ENCODE data around the gene PTPN22.

PTPN22 gene

DNA sequence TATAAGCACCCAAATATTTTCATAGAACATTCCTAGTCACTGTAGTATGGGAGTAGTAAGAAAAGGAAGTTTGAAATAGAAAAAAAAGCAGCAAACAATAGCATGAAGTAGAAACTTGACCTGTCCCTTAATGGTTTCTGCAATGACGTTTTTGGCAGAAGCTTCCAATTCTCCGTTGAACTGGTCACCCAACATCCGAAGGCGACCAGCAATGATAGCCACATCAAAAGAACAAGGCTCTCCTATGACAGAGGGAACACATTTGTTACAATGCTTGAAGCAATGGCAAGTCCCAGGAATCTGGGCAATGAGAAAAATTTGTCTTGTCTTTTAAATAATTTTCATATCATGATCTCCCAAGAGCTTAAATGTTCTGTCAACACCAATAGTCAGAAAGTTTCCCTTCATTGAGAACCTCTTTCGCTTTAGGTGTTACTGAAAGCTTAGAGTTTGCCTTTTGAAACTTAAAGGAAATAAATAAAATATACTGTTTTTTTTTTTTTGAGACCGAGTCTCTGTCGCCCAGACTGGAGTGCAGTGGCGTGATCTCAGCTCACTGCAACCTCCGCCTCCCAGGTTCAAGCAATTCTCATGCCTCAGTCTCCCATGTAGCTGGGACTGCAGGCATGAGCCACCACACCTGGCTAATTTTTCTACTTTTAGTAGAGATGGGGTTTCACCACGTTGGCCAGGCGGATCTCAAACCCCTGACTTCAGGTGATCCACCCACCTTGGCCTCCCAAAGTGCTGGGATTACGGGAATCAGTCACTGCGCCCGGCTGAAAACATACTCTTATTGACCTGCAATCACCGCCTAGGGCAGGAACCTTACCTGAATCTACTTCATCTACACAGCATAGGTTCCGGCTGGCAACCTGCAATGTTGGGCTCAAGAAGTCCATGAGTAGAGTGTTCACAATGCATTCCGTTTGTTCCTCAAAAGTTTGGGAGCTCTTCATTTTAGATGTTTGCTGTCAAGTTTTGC is 15.2 kb upstream of the PTPN22 start:
- Histone ChIP-seq H3K36me3 (ENCODE audit: control insufficient read depth in 1 of 2, insufficient read depth in 2 of 2, low read length in 2 of 2) (no peaks in the 10 kb centered on the region), H3K27me3 (ENCODE audit: low read depth, low read length) (no peaks in the 10 kb centered on the region), H3K4me1 (ENCODE audit: control insufficient read depth in 1 of 2, insufficient read depth in 2 of 2, low read length in 2 of 2) (no peaks in the 10 kb centered on the region), H3K9me3 (ENCODE audit: control insufficient read depth in 1 of 2, low read length in 2 of 2) (no peaks in the 10 kb centered on the region), H3K27ac (ENCODE audit: low read length) (peak overlapping the region; percentile 70), H3K4me3 (ENCODE audit: low read depth in 1 of 2, low read length in 2 of 2) (peak overlapping the region in 1 of 2 donors; percentile 54)

GRCh38 chr1:113881661-113882060 is 10.1 kb upstream of the PTPN22 start:
- Histone ChIP-seq H3K36me3 (ENCODE audit: control insufficient read depth in 1 of 2, insufficient read depth in 2 of 2, low read length in 2 of 2) (peaks cover 0 to 4% of the 10 kb centered on the region in 2 donors), H3K4me1 (ENCODE audit: control insufficient read depth in 1 of 2, insufficient read depth in 2 of 2, low read length in 2 of 2) (no peaks in the 10 kb centered on the region), H3K27me3 (ENCODE audit: low read depth, low read length) (no peaks in the 10 kb centered on the region), H3K27ac (ENCODE audit: low read length) (peak overlapping the region; percentile 58), H3K4me3 (ENCODE audit: low read depth in 1 of 2, low read length in 2 of 2) (no peak overlapping the region), H3K9me3 (ENCODE audit: control insufficient read depth in 1 of 2, low read length in 2 of 2) (no peaks in the 10 kb centered on the region)

DNA sequence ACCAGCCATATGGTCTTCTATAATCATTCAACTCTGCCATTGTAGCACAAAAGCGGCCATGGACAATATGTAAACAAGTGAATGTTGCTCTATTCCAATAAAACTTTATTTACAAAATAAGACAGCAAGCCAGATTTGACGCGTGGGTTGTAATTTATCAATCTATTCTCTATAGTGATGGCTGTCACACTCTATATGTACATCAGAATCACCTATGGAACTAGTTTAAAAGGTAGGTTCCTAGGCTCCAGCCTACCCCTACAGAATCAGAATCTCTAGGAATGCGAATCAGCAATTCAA is 8.2 kb upstream of the PTPN22 start:
- no peaks in the 10 kb centered on the region for H3K27me3 ChIP-seq (ENCODE audit: low read depth, low read length)
- no peaks in the 10 kb centered on the region for H3K9me3 ChIP-seq (ENCODE audit: control insufficient read depth in 1 of 2, low read length in 2 of 2)
- H3K36me3 ChIP-seq (ENCODE audit: control insufficient read depth in 1 of 2, insufficient read depth in 2 of 2, low read length in 2 of 2): peaks cover 0 to 4% of the 10 kb centered on the region in 2 donors
- no peak overlapping the region for H3K27ac ChIP-seq (ENCODE audit: low read length)
- no peaks in the 10 kb centered on the region for H3K4me1 ChIP-seq (ENCODE audit: control insufficient read depth in 1 of 2, insufficient read depth in 2 of 2, low read length in 2 of 2)
- H3K4me3 ChIP-seq (ENCODE audit: low read depth in 1 of 2, low read length in 2 of 2): no peak overlapping the region

GRCh38 chr1:113876176-113876575 is 4.7 kb upstream of the PTPN22 start:
- Histone ChIP-seq H3K4me3 (ENCODE audit: low read depth in 1 of 2, low read length in 2 of 2) (no peak overlapping the region), H3K27me3 (ENCODE audit: low read depth, low read length) (no peaks in the 10 kb centered on the region), H3K36me3 (ENCODE audit: control insufficient read depth in 1 of 2, insufficient read depth in 2 of 2, low read length in 2 of 2) (peaks cover 0 to 2% of the 10 kb centered on the region in 2 donors), H3K9me3 (ENCODE audit: control insufficient read depth in 1 of 2, low read length in 2 of 2) (no peaks in the 10 kb centered on the region), H3K4me1 (ENCODE audit: control insufficient read depth in 1 of 2, insufficient read depth in 2 of 2, low read length in 2 of 2) (no peaks in the 10 kb centered on the region), H3K27ac (ENCODE audit: low read length) (no peak overlapping the region)

GRCh38 chr1:113875714-113876113 is 4.2 kb upstream of the PTPN22 start:
- Histone ChIP-seq H3K27me3 (ENCODE audit: low read depth, low read length) (no peaks in the 10 kb centered on the region), H3K4me1 (ENCODE audit: control insufficient read depth in 1 of 2, insufficient read depth in 2 of 2, low read length in 2 of 2) (no peaks in the 10 kb centered on the region), H3K9me3 (ENCODE audit: control insufficient read depth in 1 of 2, low read length in 2 of 2) (no peaks in the 10 kb centered on the region), H3K36me3 (ENCODE audit: control insufficient read depth in 1 of 2, insufficient read depth in 2 of 2, low read length in 2 of 2) (no peaks in the 10 kb centered on the region), H3K4me3 (ENCODE audit: low read depth in 1 of 2, low read length in 2 of 2) (no peak overlapping the region), H3K27ac (ENCODE audit: low read length) (no peak overlapping the region)

GRCh38 chr1:113874012-113874879 is 2.7 kb upstream of the PTPN22 start:
- Histone ChIP-seq H3K4me3 (ENCODE audit: low read depth in 1 of 2, low read length in 2 of 2) (no peak overlapping the region), H3K36me3 (ENCODE audit: control insufficient read depth in 1 of 2, insufficient read depth in 2 of 2, low read length in 2 of 2) (no peaks in the 10 kb centered on the region), H3K27me3 (ENCODE audit: low read depth, low read length) (no peaks in the 10 kb centered on the region), H3K9me3 (ENCODE audit: control insufficient read depth in 1 of 2, low read length in 2 of 2) (no peaks in the 10 kb centered on the region), H3K4me1 (ENCODE audit: control insufficient read depth in 1 of 2, insufficient read depth in 2 of 2, low read length in 2 of 2) (no peaks in the 10 kb centered on the region), H3K27ac (ENCODE audit: low read length) (no peak overlapping the region)

DNA sequence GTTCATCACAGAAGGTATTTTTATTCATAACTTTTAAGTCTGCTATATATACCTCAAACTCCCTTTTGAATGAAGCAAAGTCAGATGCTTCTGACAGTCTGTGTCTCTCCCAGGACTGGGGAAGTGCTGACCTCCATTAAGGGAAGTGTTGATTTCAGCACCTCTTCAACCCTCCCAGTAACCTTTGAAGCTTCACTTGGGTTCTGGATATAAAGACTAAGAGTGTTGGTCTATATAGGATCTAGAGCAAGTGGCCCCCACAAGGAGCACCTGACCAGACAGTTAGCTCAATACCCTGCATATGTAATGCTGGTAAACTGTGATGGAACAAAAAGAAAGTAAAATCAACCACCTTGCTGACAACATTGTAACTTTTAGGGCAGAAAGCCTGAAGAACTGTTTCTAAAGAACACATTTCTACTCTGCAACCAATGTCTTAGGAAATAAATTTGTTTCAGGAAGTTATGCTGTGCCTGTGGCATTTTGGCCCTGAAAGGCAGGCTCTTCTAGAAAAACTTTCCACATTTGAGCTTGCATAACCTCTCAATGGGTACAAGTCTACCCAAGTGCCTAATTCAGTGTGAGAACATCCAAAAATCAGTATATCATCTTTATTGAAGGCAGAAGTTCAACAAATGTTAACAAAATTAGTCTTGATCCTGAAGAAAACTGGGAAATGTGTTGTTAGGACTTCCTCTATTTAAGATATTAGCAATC is 865 bp upstream of the PTPN22 start:
- Histone ChIP-seq H3K27ac (ENCODE audit: low read length) (peak overlapping the region; percentile 72), H3K27me3 (ENCODE audit: low read depth, low read length) (no peaks in the 10 kb centered on the region), H3K9me3 (ENCODE audit: control insufficient read depth in 1 of 2, low read length in 2 of 2) (no peaks in the 10 kb centered on the region), H3K36me3 (ENCODE audit: control insufficient read depth in 1 of 2, insufficient read depth in 2 of 2, low read length in 2 of 2) (no peaks in the 10 kb centered on the region), H3K4me1 (ENCODE audit: control insufficient read depth in 1 of 2, insufficient read depth in 2 of 2, low read length in 2 of 2) (no peaks in the 10 kb centered on the region), H3K4me3 (ENCODE audit: low read depth in 1 of 2, low read length in 2 of 2) (no peak overlapping the region)

DNA sequence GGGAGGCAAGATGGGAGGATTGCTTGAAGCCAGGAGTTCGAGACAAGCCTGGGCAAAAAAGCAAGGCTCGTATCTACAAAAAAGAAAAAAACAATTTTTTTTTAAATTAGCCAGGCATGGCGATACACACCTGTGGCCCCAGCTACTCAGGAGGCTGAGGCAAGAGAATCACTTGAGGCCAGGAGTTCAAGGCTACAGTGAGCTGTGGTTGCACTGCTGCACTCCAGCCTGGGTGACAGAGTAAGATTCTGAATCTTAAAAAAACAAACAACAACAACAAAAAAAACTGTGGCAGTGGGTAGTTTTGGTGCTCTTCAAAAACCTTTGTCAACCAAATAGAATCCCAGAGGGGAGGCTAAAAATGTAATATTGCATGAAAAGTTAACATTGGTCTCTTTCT is 734 bp downstream of the PTPN22 start:
- Histone ChIP-seq H3K4me1 (ENCODE audit: control insufficient read depth in 1 of 2, insufficient read depth in 2 of 2, low read length in 2 of 2) (no peaks in the 10 kb centered on the region), H3K36me3 (ENCODE audit: control insufficient read depth in 1 of 2, insufficient read depth in 2 of 2, low read length in 2 of 2) (no peaks in the 10 kb centered on the region), H3K4me3 (ENCODE audit: low read depth in 1 of 2, low read length in 2 of 2) (no peak overlapping the region), H3K27ac (ENCODE audit: low read length) (no peak overlapping the region), H3K9me3 (ENCODE audit: control insufficient read depth in 1 of 2, low read length in 2 of 2) (no peaks in the 10 kb centered on the region), H3K27me3 (ENCODE audit: low read depth, low read length) (no peaks in the 10 kb centered on the region)

- Histone ChIP-seq H3K4me1 (ENCODE audit: control insufficient read depth in 1 of 2, insufficient read depth in 2 of 2, low read length in 2 of 2) (no peaks in the 10 kb centered on the region), H3K27ac (ENCODE audit: low read length) (no peak overlapping the region), H3K4me3 (ENCODE audit: low read depth in 1 of 2, low read length in 2 of 2) (no peak overlapping the region), H3K27me3 (ENCODE audit: low read depth, low read length) (no peaks in the 10 kb centered on the region), H3K9me3 (ENCODE audit: control insufficient read depth in 1 of 2, low read length in 2 of 2) (no peaks in the 10 kb centered on the region), H3K36me3 (ENCODE audit: control insufficient read depth in 1 of 2, insufficient read depth in 2 of 2, low read length in 2 of 2) (no peaks in the 10 kb centered on the region)
These were observed 3.0 kb downstream of the PTPN22 start for GRCh38 chr1:113868387-113869083.

GRCh38 chr1:113861641-113862040 is 9.9 kb downstream of the PTPN22 start:
- Histone ChIP-seq H3K4me3 (ENCODE audit: low read depth in 1 of 2, low read length in 2 of 2) (no peak overlapping the region), H3K27ac (ENCODE audit: low read length) (no peak overlapping the region), H3K4me1 (ENCODE audit: control insufficient read depth in 1 of 2, insufficient read depth in 2 of 2, low read length in 2 of 2) (peaks cover 3 to 4% of the 10 kb centered on the region in 2 donors), H3K27me3 (ENCODE audit: low read depth, low read length) (no peaks in the 10 kb centered on the region), H3K9me3 (ENCODE audit: control insufficient read depth in 1 of 2, low read length in 2 of 2) (no peaks in the 10 kb centered on the region), H3K36me3 (ENCODE audit: control insufficient read depth in 1 of 2, insufficient read depth in 2 of 2, low read length in 2 of 2) (no peaks in the 10 kb centered on the region)

All from muscle layer of duodenum (tissue), 2 donors.